ENCODE measurements around the gene MYBPHL. TPM values are rescaled to one million over a fixed set of nuclear protein-coding genes. Genes with fewer than 3 reads are reported as not detected.

Gene MYBPHL
- total and polyA plus RNA-seq, 7 experiments from 2014 or later = not detected

GRCh38 chr1:109282497-109282951 is 24.3 kb downstream of the MYBPHL start:
- Mint-ChIP-seq H3K27me3 (peaks cover 0 to 4% (median 0%) of the 10 kb centered on the region in 5 donors), H3K36me3 (peaks cover 0 to 9% (median 0%) of the 10 kb centered on the region in 5 donors), H3K9me3 (no peaks in the 10 kb centered on the region), H3K4me3 (peak overlapping the region; percentile 89 to 99 (median 96)), H3K27ac (peak overlapping the region in 7 of 9 donors; percentile 55 to 93 (median 78)), H3K4me1 (peaks cover 6 to 31% (median 14%) of the 10 kb centered on the region in 7 donors)
- Histone ChIP-seq H3K36me3 (ENCODE audit: control insufficient read depth in 2 of 3, insufficient read depth in 3 of 3, low read length in 3 of 3) (no peaks in the 10 kb centered on the region), H3K4me1 (ENCODE audit: control insufficient read depth in 2 of 2, insufficient read depth in 2 of 2, low read length in 2 of 2) (peaks cover 8 to 11% of the 10 kb centered on the region in 2 donors), H3K9me3 (ENCODE audit: control insufficient read depth in 2 of 3, low read length in 3 of 3) (no peaks in the 10 kb centered on the region), H3K4me3 (ENCODE audit: low read length) (peak overlapping the region; percentile 92), H3K27me3 (ENCODE audit: control insufficient read depth in 2 of 2, insufficient read depth in 2 of 2, low read length in 2 of 2) (no peaks in the 10 kb centered on the region), H3K27ac (ENCODE audit: low read depth, low read length) (peak overlapping the region; percentile 65)
- ATAC-seq = no peak
- ChIA-PET CTCF (interaction anchor here (0.7 to 4.5 kb wide), 6 partner anchors 20 to 250 kb away, joined by 3 to 22 read pairs (median 4); no protein-coding TSS in a partner anchor), POLR2A (interaction anchor here (1.3 to 1.7 kb wide), 5 partner anchors 69 to 752 kb away, joined by 4 to 5 read pairs (median 4); partner anchors contain the start of genes SARS1 and STRIP1)
- DNase-seq = no peak
- intact Hi-C loops (cut with micrococcal nuclease) = loop anchor here in 1 of 2 donors (2.0 to 10.0 kb wide), 2 partner anchors 318 to 338 kb away; partner anchors contain the start of gene CLCC1

GRCh38 chr1:109281680-109282496 is 24.9 kb downstream of the MYBPHL start:
- no peak overlapping the region for H3K4me3 ChIP-seq (ENCODE audit: low read length)
- H3K9me3 ChIP-seq (ENCODE audit: control insufficient read depth in 2 of 3, low read length in 3 of 3) = no peaks in the 10 kb centered on the region
- H3K9me3 Mint-ChIP-seq = no peaks in the 10 kb centered on the region
- peak overlapping the region in 2 of 9 donors; percentile 70 to 78 for H3K27ac Mint-ChIP-seq
- H3K36me3 Mint-ChIP-seq = peaks cover 0 to 9% (median 0%) of the 10 kb centered on the region in 5 donors
- H3K4me1 Mint-ChIP-seq = peaks cover 6 to 36% (median 18%) of the 10 kb centered on the region in 7 donors
- intact Hi-C loops (cut with micrococcal nuclease) = loop anchor here in 1 of 2 donors (2.0 to 10.0 kb wide), 2 partner anchors 317 to 339 kb away; partner anchors contain the start of gene CLCC1
- POLR2A ChIA-PET = interaction anchor here (1.3 to 1.7 kb wide), 3 partner anchors 144 to 201 kb away, joined by 4 read pairs; no protein-coding TSS in a partner anchor
- H3K27ac ChIP-seq (ENCODE audit: low read depth, low read length) = no peak overlapping the region
- no peaks in the 10 kb centered on the region for H3K36me3 ChIP-seq (ENCODE audit: control insufficient read depth in 2 of 3, insufficient read depth in 3 of 3, low read length in 3 of 3)
- ATAC-seq (no peak), DNase-seq (no peak)
- H3K4me1 ChIP-seq (ENCODE audit: control insufficient read depth in 2 of 2, insufficient read depth in 2 of 2, low read length in 2 of 2) = peaks cover 8 to 11% of the 10 kb centered on the region in 2 donors
- H3K27me3 ChIP-seq (ENCODE audit: control insufficient read depth in 2 of 2, insufficient read depth in 2 of 2, low read length in 2 of 2) = no peaks in the 10 kb centered on the region
- peak overlapping the region; percentile 89 to 99 (median 96) for H3K4me3 Mint-ChIP-seq
- peaks cover 0 to 4% (median 0%) of the 10 kb centered on the region in 5 donors for H3K27me3 Mint-ChIP-seq
- CTCF ChIA-PET = interaction anchor here (1.0 to 5.5 kb wide), 5 partner anchors 110 to 250 kb away, joined by 4 to 62 read pairs (median 11); partner anchors contain the start of gene SORT1

DNA sequence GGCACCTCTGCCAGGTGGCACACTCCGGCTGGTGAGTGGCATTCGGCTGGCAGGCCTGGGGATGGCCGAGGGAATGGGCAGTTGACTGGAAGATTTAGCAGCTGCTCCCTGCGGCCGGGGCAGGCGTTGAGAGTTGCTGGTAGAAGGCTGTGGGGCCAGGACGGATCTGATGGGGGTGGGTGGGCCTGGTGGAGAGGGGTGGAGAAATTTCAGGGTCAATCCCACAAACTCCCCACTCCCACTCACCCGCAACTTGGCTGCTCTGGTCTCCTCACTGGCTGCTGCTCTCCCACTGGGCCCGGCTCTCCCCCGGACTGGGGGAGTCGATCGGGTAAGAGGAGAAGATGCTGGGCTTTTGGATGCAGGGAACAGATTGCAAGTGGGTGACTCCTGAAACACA is 25.9 kb downstream of the MYBPHL start:
- H3K4me1 ChIP-seq (ENCODE audit: control insufficient read depth in 2 of 2, insufficient read depth in 2 of 2, low read length in 2 of 2) = peaks cover 8 to 11% of the 10 kb centered on the region in 2 donors
- no peaks in the 10 kb centered on the region for H3K9me3 ChIP-seq (ENCODE audit: control insufficient read depth in 2 of 3, low read length in 3 of 3)
- intact Hi-C loops (cut with micrococcal nuclease) = loop anchor here in 1 of 2 donors (10.0 kb wide), 1 partner anchor 316 kb away; the partner anchor contains the start of gene CLCC1
- no peaks in the 10 kb centered on the region for H3K27me3 ChIP-seq (ENCODE audit: control insufficient read depth in 2 of 2, insufficient read depth in 2 of 2, low read length in 2 of 2)
- Mint-ChIP-seq H3K9me3 (no peaks in the 10 kb centered on the region), H3K4me1 (peaks cover 6 to 36% (median 18%) of the 10 kb centered on the region in 7 donors), H3K27ac (no peak overlapping the region), H3K27me3 (peaks cover 0 to 1% (median 0%) of the 10 kb centered on the region in 5 donors), H3K36me3 (peaks cover 0 to 9% (median 0%) of the 10 kb centered on the region in 5 donors), H3K4me3 (no peak overlapping the region)
- POLR2A ChIA-PET = no interaction called here
- no peak for DNase-seq
- CTCF ChIA-PET = interaction anchor here (4.5 to 5.5 kb wide), 2 partner anchors 117 to 251 kb away, joined by 22 to 62 read pairs; partner anchors contain the start of gene SORT1
- ATAC-seq = no peak
- H3K27ac ChIP-seq (ENCODE audit: low read depth, low read length) = no peak overlapping the region
- no peak overlapping the region for H3K4me3 ChIP-seq (ENCODE audit: low read length)
- no peaks in the 10 kb centered on the region for H3K36me3 ChIP-seq (ENCODE audit: control insufficient read depth in 2 of 3, insufficient read depth in 3 of 3, low read length in 3 of 3)

- CTCF ChIA-PET = interaction anchor here (0.7 to 5.5 kb wide), 4 partner anchors 19 to 252 kb away, joined by 3 to 62 read pairs (median 19); partner anchors contain the start of gene SORT1
- Mint-ChIP-seq H3K9me3 (no peaks in the 10 kb centered on the region), H3K27me3 (no peaks in the 10 kb centered on the region), H3K4me3 (no peak overlapping the region), H3K4me1 (peaks cover 6 to 36% (median 18%) of the 10 kb centered on the region in 7 donors), H3K27ac (peak overlapping the region in 3 of 9 donors; percentile 12 to 49 (median 15)), H3K36me3 (peaks cover 0 to 9% (median 0%) of the 10 kb centered on the region in 5 donors)
- Histone ChIP-seq H3K4me1 (ENCODE audit: control insufficient read depth in 2 of 2, insufficient read depth in 2 of 2, low read length in 2 of 2) (peaks cover 8 to 11% of the 10 kb centered on the region in 2 donors), H3K27me3 (ENCODE audit: control insufficient read depth in 2 of 2, insufficient read depth in 2 of 2, low read length in 2 of 2) (no peaks in the 10 kb centered on the region), H3K27ac (ENCODE audit: low read depth, low read length) (no peak overlapping the region), H3K36me3 (ENCODE audit: control insufficient read depth in 2 of 3, insufficient read depth in 3 of 3, low read length in 3 of 3) (no peaks in the 10 kb centered on the region), H3K4me3 (ENCODE audit: low read length) (no peak overlapping the region), H3K9me3 (ENCODE audit: control insufficient read depth in 2 of 3, low read length in 3 of 3) (no peaks in the 10 kb centered on the region)
- ATAC-seq (no peak), DNase-seq (no peak)
- intact Hi-C loops (cut with micrococcal nuclease) = loop anchor here in 1 of 2 donors (10.0 kb wide), 1 partner anchor 315 kb away; the partner anchor contains the start of gene CLCC1
- POLR2A ChIA-PET = interaction anchor here (0.7 to 0.8 kb wide), 2 partner anchors 219 to 1370 kb away, joined by 3 to 6 read pairs; no protein-coding TSS in a partner anchor
Measured at GRCh38 chr1:109279615-109280278, 27.1 kb downstream of the MYBPHL start.

- no peaks in the 10 kb centered on the region for H3K36me3 ChIP-seq (ENCODE audit: control insufficient read depth in 2 of 3, insufficient read depth in 3 of 3, low read length in 3 of 3)
- H3K9me3 Mint-ChIP-seq = no peaks in the 10 kb centered on the region
- CTCF ChIA-PET = interaction anchor here (0.6 to 5.5 kb wide), 6 partner anchors 120 to 255 kb away, joined by 3 to 62 read pairs (median 10); partner anchors contain the start of genes AMIGO1 and SORT1
- peaks cover 0 to 8% (median 0%) of the 10 kb centered on the region in 5 donors for H3K36me3 Mint-ChIP-seq
- no peaks in the 10 kb centered on the region for H3K27me3 Mint-ChIP-seq
- peak; percentile 77 for ATAC-seq
- peak in 7 of 9 donors; percentile 20 to 72 (median 35) for DNase-seq
- H3K27ac Mint-ChIP-seq = peak overlapping the region in 1 of 9 donors; percentile 44
- H3K4me3 ChIP-seq (ENCODE audit: low read length) = no peak overlapping the region
- intact Hi-C loops (cut with micrococcal nuclease) = loop anchor here (1.0 kb wide), 2 partner anchors 122 to 255 kb away; no protein-coding TSS in a partner anchor
- no peaks in the 10 kb centered on the region for H3K27me3 ChIP-seq (ENCODE audit: control insufficient read depth in 2 of 2, insufficient read depth in 2 of 2, low read length in 2 of 2)
- H3K4me3 Mint-ChIP-seq = no peak overlapping the region
- POLR2A ChIA-PET = interaction anchor here (1.4 kb wide), 1 partner anchor 254 kb away, joined by 4 read pairs; no protein-coding TSS in a partner anchor
- H3K9me3 ChIP-seq (ENCODE audit: control insufficient read depth in 2 of 3, low read length in 3 of 3) = no peaks in the 10 kb centered on the region
- H3K4me1 Mint-ChIP-seq = peaks cover 0 to 26% (median 10%) of the 10 kb centered on the region in 7 donors
- H3K27ac ChIP-seq (ENCODE audit: low read depth, low read length) = no peak overlapping the region
- peaks cover 3% of the 10 kb centered on the region in 2 donors for H3K4me1 ChIP-seq (ENCODE audit: control insufficient read depth in 2 of 2, insufficient read depth in 2 of 2, low read length in 2 of 2)
Measured at GRCh38 chr1:109277434-109278204, 29.2 kb downstream of the MYBPHL start.

Measured in naive thymus-derived CD4-positive, alpha-beta T cell (primary cell).